AG04450 (cell line): Measurements from ENCODE around the gene DBNL. TPM values are rescaled to one million over a fixed set of nuclear protein-coding genes. Genes with fewer than 3 reads are reported as not detected.

ENCODE experiments used
- CTCF ChIA-PET: fragments of 300-600, 350-600 bp; formaldehyde crosslinking; extraction: SDS; loops from one replicate; lab custom pipeline; 2022; ENCODE audit warnings: antibody characterized with exemption, inconsistent platforms; lab: Charles Lee
- POLR2A ChIA-PET: fragments of 350-600 bp; formaldehyde crosslinking; extraction: SDS; loops from one replicate; lab custom pipeline; 2021; ENCODE audit warnings: antibody characterized with exemption, inconsistent platforms; lab: Yijun Ruan, JAX
- DNase-seq: peaks from one replicate; pipeline ENCODE4 v3.0.0-alpha.2; 2011; ENCODE audit warnings: low read depth, low spot score
- H3K27ac ChIP-seq: one replicate; pipeline ENCODE4 v1.5.1; 2012; ENCODE audit warnings: low read depth, low read length, control low read depth
- H3K27me3 ChIP-seq: one replicate; pipeline ENCODE4 v1.6.0; 2012; ENCODE audit warnings: low read length; ENCODE audit not compliant: control insufficient read depth, insufficient read depth
- H3K4me3 ChIP-seq: 2 replicates; pipeline ENCODE4 v1.5.1; 2011; ENCODE audit warnings: mild to moderate bottlenecking, low read depth, low read length, control low read depth
- H3K9me3 ChIP-seq: 2 replicates; pipeline ENCODE4 v1.5.1; 2012; ENCODE audit warnings: low read length; ENCODE audit not compliant: control insufficient read depth, insufficient read depth
- polyA plus RNA-seq: library from polyadenylated mRNA; depleted of rRNA; stranded (reverse); fragments of >200 nt; gene quantifications from 2 replicates; pipeline ENCODE4 v1.2.3, GENCODE V29; 2011
- TF ChIP-seq, protein P1 (sequence below): IDR thresholded peaks from 2 replicates; pipeline ENCODE4 v1.5.1; 2011; ENCODE audit warnings: low read depth, low read length, control low read depth, inconsistent platforms

Gene DBNL
- polyA plus RNA-seq, 1 experiment = 76.1 TPM

DNA sequence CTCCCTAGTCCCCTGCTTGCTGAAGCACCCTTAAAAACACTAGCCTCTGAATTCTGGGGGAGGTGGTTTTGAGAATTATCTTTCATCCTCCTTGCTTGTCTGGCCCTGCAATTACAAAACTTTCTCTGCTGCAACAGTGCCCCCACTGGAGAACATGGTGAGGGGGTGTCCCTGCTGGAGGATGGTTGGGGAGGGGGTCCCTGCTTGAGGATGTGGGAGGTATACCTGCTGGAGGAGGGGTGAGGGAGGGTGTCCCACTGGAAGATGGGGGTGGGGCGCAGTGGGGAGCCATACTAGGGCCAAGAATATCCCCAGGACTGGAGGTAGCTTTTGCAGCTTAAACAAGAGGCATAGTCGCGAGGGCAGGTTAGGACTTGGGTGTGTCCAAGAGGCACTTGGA, 41.0 kb downstream of the DBNL start:
- Histone ChIP-seq H3K9me3 (no peaks in the 10 kb centered on the region; the same call in 1 of the 2 replicates), H3K27me3 (no peaks in the 10 kb centered on the region), H3K4me3 (no peak overlapping the region), H3K27ac (peak overlapping the region; percentile 31)
- no peak for DNase-seq
- TF ChIP-seq, protein P1, sequence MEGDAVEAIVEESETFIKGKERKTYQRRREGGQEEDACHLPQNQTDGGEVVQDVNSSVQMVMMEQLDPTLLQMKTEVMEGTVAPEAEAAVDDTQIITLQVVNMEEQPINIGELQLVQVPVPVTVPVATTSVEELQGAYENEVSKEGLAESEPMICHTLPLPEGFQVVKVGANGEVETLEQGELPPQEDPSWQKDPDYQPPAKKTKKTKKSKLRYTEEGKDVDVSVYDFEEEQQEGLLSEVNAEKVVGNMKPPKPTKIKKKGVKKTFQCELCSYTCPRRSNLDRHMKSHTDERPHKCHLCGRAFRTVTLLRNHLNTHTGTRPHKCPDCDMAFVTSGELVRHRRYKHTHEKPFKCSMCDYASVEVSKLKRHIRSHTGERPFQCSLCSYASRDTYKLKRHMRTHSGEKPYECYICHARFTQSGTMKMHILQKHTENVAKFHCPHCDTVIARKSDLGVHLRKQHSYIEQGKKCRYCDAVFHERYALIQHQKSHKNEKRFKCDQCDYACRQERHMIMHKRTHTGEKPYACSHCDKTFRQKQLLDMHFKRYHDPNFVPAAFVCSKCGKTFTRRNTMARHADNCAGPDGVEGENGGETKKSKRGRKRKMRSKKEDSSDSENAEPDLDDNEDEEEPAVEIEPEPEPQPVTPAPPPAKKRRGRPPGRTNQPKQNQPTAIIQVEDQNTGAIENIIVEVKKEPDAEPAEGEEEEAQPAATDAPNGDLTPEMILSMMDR = no peak
- CTCF ChIA-PET = interaction anchor here (1.4 kb wide), 1 partner anchor 14 kb away, joined by 6 read pairs; no protein-coding TSS in a partner anchor
- POLR2A ChIA-PET = no interaction called here

DNA sequence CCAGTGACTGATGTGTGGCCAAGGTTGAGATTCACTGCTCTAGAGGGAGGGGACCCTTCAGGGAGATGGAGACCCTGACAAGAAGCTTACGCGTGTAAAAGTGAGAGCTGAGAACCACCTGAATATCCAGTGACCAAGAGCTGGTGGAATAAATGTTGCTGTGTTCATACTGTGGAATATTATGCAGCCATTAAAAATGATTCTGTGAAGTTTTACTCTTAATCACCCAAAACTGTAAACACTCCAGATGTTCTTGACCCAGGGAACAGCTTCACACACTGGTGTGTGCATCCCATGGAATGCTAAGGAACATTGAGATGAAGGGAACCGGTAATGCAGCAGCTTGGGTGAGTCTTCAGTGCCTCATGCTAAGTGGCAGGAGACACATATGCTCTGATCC, 42.1 kb downstream of the DBNL start:
- POLR2A ChIA-PET = no interaction called here
- Histone ChIP-seq H3K9me3 (no peaks in the 10 kb centered on the region; the same call in 1 of the 2 replicates), H3K4me3 (no peak overlapping the region), H3K27ac (no peak overlapping the region), H3K27me3 (no peaks in the 10 kb centered on the region)
- CTCF ChIA-PET = interaction anchor here (0.8 kb wide), 1 partner anchor 36 kb away, joined by 4 read pairs; the partner anchor contains the start of gene POLD2
- DNase-seq = no peak
- TF ChIP-seq, protein P1 = no peak

DNA sequence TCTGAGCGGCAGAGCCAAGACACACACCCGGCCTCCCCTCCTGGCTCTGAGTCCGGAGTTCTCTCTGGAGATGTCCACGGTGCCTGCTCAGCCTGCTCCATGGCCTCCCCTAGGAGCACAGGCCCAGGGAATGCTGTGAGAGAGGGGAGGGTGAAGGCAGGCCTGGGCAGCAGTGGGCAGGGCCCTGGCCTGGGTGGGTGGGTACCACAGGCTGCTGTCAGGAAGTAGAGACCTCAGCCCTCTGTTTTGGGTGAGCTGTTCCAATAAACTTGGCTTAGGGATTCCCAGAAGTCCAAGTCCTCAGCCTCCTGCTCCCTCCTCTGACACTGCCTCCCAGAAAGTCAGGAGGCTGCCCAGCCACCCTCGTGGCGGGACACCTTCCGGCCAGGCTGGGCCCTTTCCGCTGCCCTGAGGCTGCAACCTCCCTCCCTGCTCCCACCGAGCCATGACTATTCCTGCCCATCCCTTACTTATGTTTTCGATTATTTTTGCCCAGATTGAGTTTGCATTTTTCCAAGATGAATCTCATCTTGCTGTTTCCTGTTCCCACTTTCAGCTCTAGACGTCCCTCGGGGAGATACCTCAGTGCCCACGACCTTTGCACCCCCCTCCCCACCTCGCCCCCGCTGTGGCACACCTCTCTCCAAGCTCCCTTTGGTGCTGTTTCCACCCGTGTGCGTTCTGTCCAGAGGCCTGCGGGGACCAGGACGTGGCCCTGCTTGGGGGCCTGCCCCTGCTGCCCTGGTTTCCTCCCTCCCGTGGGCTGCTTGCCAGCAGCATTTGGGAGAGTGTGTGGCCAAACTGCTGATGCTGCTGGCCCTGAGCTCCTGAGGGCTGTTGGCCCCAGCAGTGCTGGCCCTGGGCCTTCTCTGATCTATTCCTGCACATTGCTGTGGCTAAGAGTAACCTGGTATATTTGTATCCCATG, 43.7 kb downstream of the DBNL start:
- Histone ChIP-seq H3K27ac (peak overlapping the region; percentile 96), H3K27me3 (no peaks in the 10 kb centered on the region), H3K9me3 (no peaks in the 10 kb centered on the region), H3K4me3 (no peak overlapping the region)
- TF ChIP-seq, protein P1 = 0 out of 2 replicates have a peak, but pooled peaks have one; percentile 1
- ChIA-PET POLR2A (interaction anchor here (0.6 to 1.5 kb wide), 8 partner anchors 12 to 939 kb away, joined by 3 to 8 read pairs (median 4); partner anchors contain the start of gene AEBP1), CTCF (interaction anchor here (0.9 kb wide), 1 partner anchor 17 kb away, joined by 3 read pairs; no protein-coding TSS in a partner anchor)
- no peak for DNase-seq

DNA sequence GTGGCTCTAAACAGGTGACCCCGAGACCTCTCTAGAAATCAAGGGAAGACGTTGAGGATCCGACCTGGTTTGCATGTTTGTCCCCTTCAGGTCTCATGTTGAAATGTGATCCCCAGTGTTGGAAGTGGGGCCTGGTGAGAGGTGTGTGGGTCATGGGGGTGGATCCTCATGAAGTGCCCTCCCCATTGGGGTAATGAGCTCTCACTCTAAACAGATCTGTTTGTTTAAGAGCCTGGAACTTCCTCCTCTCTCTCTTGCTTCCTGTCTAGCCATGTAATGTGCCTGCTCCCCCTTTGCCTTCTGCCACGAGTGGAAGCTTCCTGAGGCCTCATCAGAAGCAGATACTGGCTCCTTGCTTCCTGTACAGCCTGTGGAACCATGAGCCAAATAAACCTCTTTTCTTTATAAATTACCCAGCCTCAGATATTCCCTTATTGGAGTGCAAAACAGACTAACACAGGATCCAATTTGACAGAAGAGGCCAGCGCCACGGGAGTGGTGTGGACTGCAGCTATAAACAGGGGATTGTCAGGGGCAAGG, 48.7 kb downstream of the DBNL start:
- ChIA-PET CTCF (no interaction called here), POLR2A (no interaction called here)
- Histone ChIP-seq H3K9me3 (no peaks in the 10 kb centered on the region), H3K27ac (no peak overlapping the region), H3K27me3 (no peaks in the 10 kb centered on the region), H3K4me3 (no peak overlapping the region)
- DNase-seq = no peak
- TF ChIP-seq, protein P1 = no peak

DNA sequence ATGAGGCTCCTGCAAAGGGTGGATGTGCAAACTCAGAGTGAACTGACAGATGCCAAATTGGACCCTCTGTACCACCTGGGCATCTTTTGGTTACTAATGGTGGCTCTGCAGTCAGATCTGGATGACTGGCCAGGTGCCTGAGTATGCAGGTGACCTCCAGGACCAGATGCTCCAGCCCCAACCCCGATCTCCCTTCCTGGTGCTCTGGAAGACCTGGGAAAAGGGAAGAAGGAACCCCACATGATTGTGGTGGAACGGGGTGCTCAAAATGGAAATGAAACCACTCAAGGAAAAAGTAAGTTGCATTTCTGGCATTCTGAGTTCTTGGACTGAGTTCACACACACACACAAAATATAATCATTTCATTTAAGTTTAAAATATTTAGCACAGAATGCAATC, 49.9 kb downstream of the DBNL start:
- H3K27me3 ChIP-seq = no peaks in the 10 kb centered on the region
- H3K27ac ChIP-seq = no peak overlapping the region
- DNase-seq = no peak
- no peak overlapping the region for H3K4me3 ChIP-seq
- no peaks in the 10 kb centered on the region for H3K9me3 ChIP-seq
- ChIA-PET CTCF (no interaction called here), POLR2A (no interaction called here)
- TF ChIP-seq, protein P1 = no peak
